Naive thymus-derived CD8-positive, alpha-beta T cell (primary cell): ENCODE measurements around the gene PRG2. TPM values are rescaled to one million over a fixed set of nuclear protein-coding genes. Genes with fewer than 3 reads are reported as not detected.

Experiments used
- ATAC-seq, 2 donors: fragments of 150-1000 bp; cut with Tn5 transposase in 1 of 2; sonication (Bioruptor Pico), chemical (Tn5 transposase) in 1 of 2; 1 replicate in 1 of 2; 2 replicates in 1 of 2; pipeline ENCODE4 v1.10.0; 2021; ENCODE audit warnings: mild to moderate bottlenecking in 2 of 2, moderate library complexity in 2 of 2
- POLR2A ChIA-PET: fragments of 350-600 bp; sonication (Branson Sonifier 250); formaldehyde crosslinking; loops from one replicate; lab custom pipeline; 2021; ENCODE audit warnings: antibody characterized with exemption; lab: Charles Lee
- DNase-seq, 10 donors: peaks; one replicate each; pipeline versions ENCODE4 v3.0.0 to v3.0.0-alpha.2; 2020 to 2022
- H3K27ac Mint-ChIP-seq, 10 donors: one replicate each; pipeline ENCODE4 v1.8.0; 2020 to 2022; ENCODE audit warnings: mild to moderate bottlenecking in 10 of 10, mixed read lengths in 10 of 10, moderate library complexity in 4 of 10, inconsistent platforms in 1 of 10
- H3K27me3 Mint-ChIP-seq, 5 donors: one replicate each; pipeline ENCODE4 v1.8.0; 2021 to 2022; ENCODE audit warnings: mixed read lengths in 5 of 5
- H3K36me3 Mint-ChIP-seq, 3 donors: one replicate each; pipeline ENCODE4 v1.8.0; 2020 to 2022; ENCODE audit warnings: mixed read lengths in 3 of 3, mild to moderate bottlenecking in 2 of 3, inconsistent platforms in 1 of 3
- H3K4me1 Mint-ChIP-seq, 4 donors: one replicate each; pipeline ENCODE4 v1.8.0; 2021 to 2022; ENCODE audit warnings: mixed read lengths in 4 of 4
- H3K4me3 Mint-ChIP-seq, 10 donors: one replicate each; pipeline ENCODE4 v1.8.0; 2020 to 2022; ENCODE audit warnings: mild to moderate bottlenecking in 10 of 10, mixed read lengths in 10 of 10, moderate library complexity in 6 of 10, inconsistent platforms in 1 of 10
- H3K9me3 Mint-ChIP-seq, 9 donors: one replicate each; pipeline ENCODE4 v1.8.0; 2020 to 2022; ENCODE audit warnings: mixed read lengths in 9 of 9, mild to moderate bottlenecking in 3 of 9, inconsistent platforms in 1 of 9, moderate library complexity in 1 of 9
- polyA plus RNA-seq, 3 donors: library from polyadenylated mRNA; unstranded; fragments of 300-500 nt; fragmentation: Illumina TruSeq; gene quantifications; one replicate each; pipeline ENCODE4 v1.2.3, GENCODE V29; 2021
- total RNA-seq, 8 experiments: library from RNA in 2 of 8; stranded (reverse) in 2 of 8; gene quantifications; one replicate each; pipeline ENCODE4 v1.2.3 and lab custom pipeline; 2021 to 2026

Gene PRG2
- total and polyA plus RNA-seq, 5 experiments from 2014 or later, result not detected

GRCh38 chr11:57416436-57416835 lies 26.0 kb upstream of the PRG2 start:
- DNase-seq (no peak), ATAC-seq (no peak)
- peaks cover 8 to 74% (median 38%) of the 10 kb centered on the region in 3 donors for H3K36me3 Mint-ChIP-seq
- H3K4me3 Mint-ChIP-seq, result no peak overlapping the region
- H3K4me1 Mint-ChIP-seq, result peaks cover 0 to 6% (median 2%) of the 10 kb centered on the region in 4 donors
- no peaks in the 10 kb centered on the region for H3K9me3 Mint-ChIP-seq
- no peak overlapping the region for H3K27ac Mint-ChIP-seq
- no peaks in the 10 kb centered on the region for H3K27me3 Mint-ChIP-seq
- POLR2A ChIA-PET, result no interaction called here

GRCh38 chr11:57414612-57415212 lies 24.3 kb upstream of the PRG2 start:
- Mint-ChIP-seq H3K9me3 (no peaks in the 10 kb centered on the region), H3K4me3 (no peak overlapping the region), H3K27ac (peak overlapping the region in 3 of 10 donors; percentile 15 to 61 (median 43)), H3K36me3 (peaks cover 8 to 84% (median 35%) of the 10 kb centered on the region in 3 donors), H3K27me3 (no peaks in the 10 kb centered on the region), H3K4me1 (peaks cover 0 to 6% (median 2%) of the 10 kb centered on the region in 4 donors)
- POLR2A ChIA-PET, result no interaction called here
- DNase-seq (no peak), ATAC-seq (no peak)

- Mint-ChIP-seq H3K4me3 (no peak overlapping the region), H3K27me3 (no peaks in the 10 kb centered on the region), H3K27ac (peak overlapping the region in 3 of 10 donors; percentile 15 to 78 (median 34)), H3K4me1 (peaks cover 0 to 6% (median 2%) of the 10 kb centered on the region in 4 donors), H3K9me3 (no peaks in the 10 kb centered on the region), H3K36me3 (peaks cover 8 to 81% (median 35%) of the 10 kb centered on the region in 3 donors)
- ATAC-seq, result no peak
- DNase-seq, result no peak
- POLR2A ChIA-PET, result no interaction called here
Observed at GRCh38 chr11:57413681-57414080, 23.2 kb upstream of the PRG2 start.

GRCh38 chr11:57410287-57410686 lies 19.8 kb upstream of the PRG2 start:
- Mint-ChIP-seq H3K9me3 (no peaks in the 10 kb centered on the region), H3K4me1 (peaks cover 4 to 14% (median 8%) of the 10 kb centered on the region in 4 donors), H3K27ac (peak overlapping the region in 2 of 10 donors; percentile 38 to 45), H3K4me3 (no peak overlapping the region), H3K36me3 (peaks cover 8 to 80% (median 27%) of the 10 kb centered on the region in 3 donors), H3K27me3 (no peaks in the 10 kb centered on the region)
- ATAC-seq (no peak), DNase-seq (no peak)
- POLR2A ChIA-PET, result no interaction called here

GRCh38 chr11:57409321-57410100 lies 19.1 kb upstream of the PRG2 start:
- DNase-seq (no peak), ATAC-seq (no peak)
- Mint-ChIP-seq H3K4me3 (no peak overlapping the region), H3K4me1 (peaks cover 4 to 14% (median 8%) of the 10 kb centered on the region in 4 donors), H3K27ac (peak overlapping the region in 2 of 10 donors; percentile 24 to 75), H3K36me3 (peaks cover 8 to 72% (median 20%) of the 10 kb centered on the region in 3 donors), H3K9me3 (no peaks in the 10 kb centered on the region), H3K27me3 (no peaks in the 10 kb centered on the region)
- POLR2A ChIA-PET, result no interaction called here

GRCh38 chr11:57408771-57409170 lies 18.3 kb upstream of the PRG2 start:
- H3K27ac Mint-ChIP-seq, result peak overlapping the region in 2 of 10 donors; percentile 24 to 29
- no peak for ATAC-seq
- POLR2A ChIA-PET, result no interaction called here

GRCh38 chr11:57407941-57408475 lies 17.6 kb upstream of the PRG2 start:
- no peak for ATAC-seq
- DNase-seq, result no peak
- peaks cover 2 to 14% (median 8%) of the 10 kb centered on the region in 4 donors for H3K4me1 Mint-ChIP-seq
- no peaks in the 10 kb centered on the region for H3K9me3 Mint-ChIP-seq
- H3K27me3 Mint-ChIP-seq, result no peaks in the 10 kb centered on the region
- H3K4me3 Mint-ChIP-seq, result no peak overlapping the region
- peaks cover 4 to 57% (median 8%) of the 10 kb centered on the region in 3 donors for H3K36me3 Mint-ChIP-seq
- POLR2A ChIA-PET, result no interaction called here
- H3K27ac Mint-ChIP-seq, result peak overlapping the region in 2 of 10 donors; percentile 14 to 20

More at GRCh38 chr11:57408771-57409170, 18.3 kb upstream of the PRG2 start:
- no peaks in the 10 kb centered on the region for H3K9me3 Mint-ChIP-seq
- H3K4me1 Mint-ChIP-seq, result peaks cover 2 to 14% (median 8%) of the 10 kb centered on the region in 4 donors
- peaks cover 8 to 64% (median 14%) of the 10 kb centered on the region in 3 donors for H3K36me3 Mint-ChIP-seq
- no peaks in the 10 kb centered on the region for H3K27me3 Mint-ChIP-seq
- no peak for DNase-seq
- H3K4me3 Mint-ChIP-seq, result no peak overlapping the region

GRCh38 chr11:57407010-57407920 lies 16.8 kb upstream of the PRG2 start:
- POLR2A ChIA-PET, result no interaction called here
- H3K36me3 Mint-ChIP-seq, result peaks cover 0 to 51% (median 4%) of the 10 kb centered on the region in 3 donors

GRCh38 chr11:57406337-57406904 lies 16.0 kb upstream of the PRG2 start:
- Mint-ChIP-seq H3K4me1 (peaks cover 2 to 14% (median 8%) of the 10 kb centered on the region in 4 donors), H3K27me3 (peaks cover 0 to 3% (median 0%) of the 10 kb centered on the region in 5 donors), H3K36me3 (peaks cover 0 to 44% (median 4%) of the 10 kb centered on the region in 3 donors), H3K27ac (peak overlapping the region in 3 of 10 donors; percentile 29 to 79 (median 43)), H3K4me3 (no peak overlapping the region), H3K9me3 (no peaks in the 10 kb centered on the region)
- POLR2A ChIA-PET, result no interaction called here
- ATAC-seq (no peak), DNase-seq (no peak)

More at GRCh38 chr11:57407010-57407920, 16.8 kb upstream of the PRG2 start:
- Mint-ChIP-seq H3K4me3 (no peak overlapping the region), H3K4me1 (peaks cover 2 to 14% (median 8%) of the 10 kb centered on the region in 4 donors), H3K9me3 (no peaks in the 10 kb centered on the region), H3K27me3 (peaks cover 0 to 3% (median 0%) of the 10 kb centered on the region in 5 donors), H3K27ac (peak overlapping the region in 3 of 10 donors; percentile 14 to 84 (median 29))
- ATAC-seq (no peak), DNase-seq (no peak)

GRCh38 chr11:57405271-57405860 lies 14.9 kb upstream of the PRG2 start:
- POLR2A ChIA-PET, result interaction anchor here (0.6 kb wide), 1 partner anchor 1147 kb away, joined by 4 read pairs; no protein-coding TSS in a partner anchor
- DNase-seq, result no peak
- Mint-ChIP-seq H3K36me3 (peaks cover 0 to 36% (median 4%) of the 10 kb centered on the region in 3 donors), H3K9me3 (no peaks in the 10 kb centered on the region), H3K4me3 (no peak overlapping the region), H3K27me3 (peaks cover 0 to 3% (median 0%) of the 10 kb centered on the region in 5 donors), H3K27ac (peak overlapping the region in 2 of 10 donors; percentile 12 to 45), H3K4me1 (peaks cover 2 to 14% (median 8%) of the 10 kb centered on the region in 4 donors)
- ATAC-seq, result no peak

GRCh38 chr11:57403802-57404147 lies 13.3 kb upstream of the PRG2 start:
- no peak overlapping the region for H3K4me3 Mint-ChIP-seq
- H3K4me1 Mint-ChIP-seq, result peaks cover 2 to 14% (median 8%) of the 10 kb centered on the region in 4 donors
- H3K27me3 Mint-ChIP-seq, result peaks cover 0 to 3% (median 0%) of the 10 kb centered on the region in 5 donors
- POLR2A ChIA-PET, result interaction anchor here (0.5 kb wide), 1 partner anchor 15 kb away, joined by 4 read pairs; no protein-coding TSS in a partner anchor
- no peak for DNase-seq
- no peak for ATAC-seq
- no peak overlapping the region for H3K27ac Mint-ChIP-seq
- peaks cover 0 to 27% (median 4%) of the 10 kb centered on the region in 3 donors for H3K36me3 Mint-ChIP-seq
- no peaks in the 10 kb centered on the region for H3K9me3 Mint-ChIP-seq
